Chondrocyte (in vitro differentiated cells): ENCODE results near the gene HSH2D. TPM values are rescaled to one million over a fixed set of nuclear protein-coding genes. Genes with fewer than 3 reads are reported as not detected.

Source experiments
- DNase-seq: peaks from one replicate; pipeline ENCODE4 v3.0.0; 2021; ENCODE audit warnings: mixed read lengths, low spot score
- H3K27ac Mint-ChIP-seq: one replicate; pipeline ENCODE4 v1.8.0; 2021; ENCODE audit warnings: mild to moderate bottlenecking, moderate library complexity, mixed read lengths; ENCODE audit not compliant: unreplicated experiment
- H3K27me3 Mint-ChIP-seq: 2 replicates; pipeline ENCODE4 v1.8.0; 2021; ENCODE audit warnings: low read depth, mixed read lengths
- H3K36me3 Mint-ChIP-seq: 2 replicates; pipeline ENCODE4 v1.8.0; 2021; ENCODE audit warnings: low read depth, mixed read lengths
- H3K4me1 Mint-ChIP-seq: 2 replicates; pipeline ENCODE4 v1.8.0; 2021; ENCODE audit warnings: low read depth, mild to moderate bottlenecking, mixed read lengths
- H3K4me3 Mint-ChIP-seq: one replicate; pipeline ENCODE4 v1.8.0; 2021; ENCODE audit warnings: mild to moderate bottlenecking, moderate library complexity, mixed read lengths; ENCODE audit not compliant: unreplicated experiment
- H3K9me3 Mint-ChIP-seq: 2 replicates; pipeline ENCODE4 v1.8.0; 2021; ENCODE audit warnings: low read depth, mixed read lengths
- CTCF ChIP-seq: fragments of 200-600 bp; sonication (generic); IDR thresholded peaks from 2 replicates; pipeline ENCODE4 v1.5.0; 2021; ENCODE audit warnings: antibody characterized with exemption, mild to moderate bottlenecking, moderate library complexity
- total RNA-seq: library from RNA; stranded (reverse); gene quantifications from 3 replicates; pipeline ENCODE4 v1.2.1, GENCODE V29; 2021

Gene HSH2D
- total RNA-seq, 1 donor from 2014 or later = not detected

GRCh38 chr19:16131648-16132047, 11.8 kb upstream of the HSH2D start:
- Mint-ChIP-seq H3K27me3 (no peaks in the 10 kb centered on the region), H3K27ac (no peak overlapping the region), H3K9me3 (no peaks in the 10 kb centered on the region), H3K4me1 (no peaks in the 10 kb centered on the region), H3K36me3 (peaks cover 52% of the 10 kb centered on the region), H3K4me3 (no peak overlapping the region)
- DNase-seq = no peak
- no peak for TF ChIP-seq CTCF

GRCh38 chr19:16133818-16134217, 9.7 kb upstream of the HSH2D start:
- Mint-ChIP-seq H3K4me1 (no peaks in the 10 kb centered on the region), H3K27me3 (no peaks in the 10 kb centered on the region), H3K27ac (no peak overlapping the region), H3K4me3 (no peak overlapping the region), H3K36me3 (peaks cover 46% of the 10 kb centered on the region), H3K9me3 (no peaks in the 10 kb centered on the region)
- DNase-seq = no peak
- TF ChIP-seq CTCF = no peak

GRCh38 chr19:16134510-16134909, 9.0 kb upstream of the HSH2D start:
- Mint-ChIP-seq H3K27ac (no peak overlapping the region), H3K9me3 (no peaks in the 10 kb centered on the region), H3K27me3 (no peaks in the 10 kb centered on the region), H3K4me1 (no peaks in the 10 kb centered on the region), H3K4me3 (no peak overlapping the region), H3K36me3 (peaks cover 41% of the 10 kb centered on the region)
- DNase-seq = no peak
- no peak for TF ChIP-seq CTCF

GRCh38 chr19:16135430-16136127, 7.9 kb upstream of the HSH2D start:
- no peak overlapping the region for H3K27ac Mint-ChIP-seq
- DNase-seq = no peak
- no peak for TF ChIP-seq CTCF
- no peaks in the 10 kb centered on the region for H3K27me3 Mint-ChIP-seq
- H3K4me3 Mint-ChIP-seq = no peak overlapping the region
- H3K9me3 Mint-ChIP-seq = no peaks in the 10 kb centered on the region
- H3K4me1 Mint-ChIP-seq = no peaks in the 10 kb centered on the region
- H3K36me3 Mint-ChIP-seq = peaks cover 34% of the 10 kb centered on the region

- no peak overlapping the region for H3K27ac Mint-ChIP-seq
- H3K36me3 Mint-ChIP-seq = peaks cover 30% of the 10 kb centered on the region
- no peak for TF ChIP-seq CTCF
- H3K4me3 Mint-ChIP-seq = no peak overlapping the region
- no peaks in the 10 kb centered on the region for H3K9me3 Mint-ChIP-seq
- no peaks in the 10 kb centered on the region for H3K4me1 Mint-ChIP-seq
- no peaks in the 10 kb centered on the region for H3K27me3 Mint-ChIP-seq
- no peak for DNase-seq
Measured at GRCh38 chr19:16136185-16136999, 7.1 kb upstream of the HSH2D start.
